PFSK-1 (cell line): ENCODE results near the gene IL6ST.

ENCODE experiments used
- FOXP2 ChIP-seq: optimal IDR thresholded peaks from 2 replicates; pipeline ENCODE3; 2011; ENCODE audit warnings: borderline replicate concordance, control low read depth, inconsistent platforms; ENCODE audit not compliant: insufficient read depth; ENCODE audit errors: extremely low read length, extremely low read depth
- POLR2AphosphoS5 ChIP-seq: IDR thresholded peaks from 2 replicates; pipeline ENCODE4 v1.6.1; 2012; ENCODE audit warnings: low read depth, mild to moderate bottlenecking, control low read depth, low read length, moderate library complexity
- REST ChIP-seq, 2 experiments: IDR thresholded peaks; 2 replicates each; pipeline versions ENCODE4 v1.6.1 to v1.8.0; 2011 to 2012; ENCODE audit warnings: low read depth in 2 of 2, low read length in 2 of 2, control low read depth in 1 of 2, inconsistent platforms in 1 of 2, mild to moderate bottlenecking in 1 of 2, moderate library complexity in 1 of 2; ENCODE audit not compliant: insufficient read depth in 1 of 2
- SIN3A ChIP-seq: IDR thresholded peaks from 2 replicates; pipeline ENCODE4 v1.6.1; 2012; ENCODE audit warnings: mild to moderate bottlenecking, low read length, moderate library complexity, borderline replicate concordance; ENCODE audit not compliant: insufficient read depth
- TAF1 ChIP-seq: IDR thresholded peaks from 2 replicates; pipeline ENCODE4 v1.6.1; 2012; ENCODE audit warnings: low read length, control low read depth, borderline replicate concordance; ENCODE audit not compliant: insufficient read depth

The IL6ST gene

GRCh38 chr5:56003679-56004078, 8.9 kb upstream of the IL6ST start:
- TF ChIP-seq SIN3A (no peak), FOXP2 (no peak), POLR2AphosphoS5 (no peak), REST (IDR thresholded peaks at IDR 0.05; ENCODE audit: insufficient read depth in 1 of 2, low read depth in 2 of 2, low read length in 2 of 2) (no peak), TAF1 (no peak)

- no peak for TF ChIP-seq SIN3A
- no peak for TF ChIP-seq POLR2AphosphoS5
- no peak for TF ChIP-seq FOXP2
- TF ChIP-seq REST (IDR thresholded peaks at IDR 0.05; ENCODE audit: insufficient read depth in 1 of 2, low read depth in 2 of 2, low read length in 2 of 2): no peak
- no peak for TF ChIP-seq TAF1
These were observed 8.4 kb upstream of the IL6ST start for GRCh38 chr5:56003179-56003578.

- TF ChIP-seq SIN3A (no peak), POLR2AphosphoS5 (no peak), TAF1 (no peak), REST (IDR thresholded peaks at IDR 0.05; ENCODE audit: insufficient read depth in 1 of 2, low read depth in 2 of 2, low read length in 2 of 2) (no peak), FOXP2 (no peak)
These were observed 7.5 kb upstream of the IL6ST start for GRCh38 chr5:56002303-56002702.

- TF ChIP-seq TAF1 (no peak), SIN3A (no peak), REST (IDR thresholded peaks at IDR 0.05; ENCODE audit: insufficient read depth in 1 of 2, low read depth in 2 of 2, low read length in 2 of 2) (no peak), FOXP2 (no peak), POLR2AphosphoS5 (no peak)
These were observed 4.2 kb upstream of the IL6ST start for GRCh38 chr5:55998966-55999365.
